Daoy (cell line): ENCODE results near the gene DOCK10. TPM values are rescaled to one million over a fixed set of nuclear protein-coding genes. Genes with fewer than 3 reads are reported as not detected.
A peak's percentile ranks its signal among the peaks of the same experiment; 100 is the strongest.

Experiments
- DNase-seq: peaks from one replicate; pipeline ENCODE4 v3.0.0-alpha.2; 2015; ENCODE audit warnings: low read depth
- total RNA-seq: library from RNA; depleted of rRNA; stranded (reverse); fragments of >200 nt; shearing (Covaris generic); gene quantifications from 2 replicates; pipeline ENCODE4 v1.2.3, GENCODE V29; 2014

DOCK10 gene
- total RNA-seq, 1 experiment from 2014 or later, result 37.2 TPM

DNA sequence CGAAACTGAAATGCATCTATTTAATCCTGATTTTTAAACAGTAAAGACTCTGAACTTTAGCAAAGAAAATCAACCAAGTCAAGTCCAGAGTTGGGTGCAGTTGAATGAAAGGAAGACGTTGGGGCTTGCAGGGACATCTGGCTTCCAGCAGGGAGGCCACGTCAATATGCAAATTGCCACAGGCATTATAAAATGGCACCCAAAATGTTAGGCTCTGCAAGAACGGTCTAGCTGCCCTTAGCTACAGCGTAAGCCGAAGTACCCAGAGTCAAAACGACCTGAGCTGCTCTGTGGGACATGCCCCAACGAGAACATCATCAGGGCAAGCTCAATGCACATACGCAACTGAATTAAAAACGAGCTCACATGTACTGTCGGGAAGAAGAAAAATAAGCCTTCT is 30.7 kb downstream of the DOCK10 start:
- DNase-seq, result no peak

DNA sequence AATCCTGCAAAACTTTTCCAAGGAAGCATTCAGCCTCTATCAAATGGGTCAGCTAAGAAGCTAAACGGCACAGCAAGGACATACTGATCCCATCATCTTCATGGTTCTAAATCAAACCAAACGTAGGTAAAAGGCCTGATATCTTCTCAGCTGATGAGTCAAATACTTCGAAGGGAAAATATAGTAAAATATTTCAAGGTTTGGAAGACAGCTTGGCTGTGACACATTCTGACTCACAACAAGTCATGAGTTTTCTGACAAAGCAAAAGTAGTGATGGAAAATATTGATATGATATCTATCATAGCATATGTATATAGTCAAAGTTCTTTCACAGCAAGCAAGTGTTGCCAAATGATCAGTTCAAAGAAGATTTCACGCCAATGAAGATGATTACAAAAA is 31.5 kb downstream of the DOCK10 start:
- DNase-seq, result peak; percentile 50

DNA sequence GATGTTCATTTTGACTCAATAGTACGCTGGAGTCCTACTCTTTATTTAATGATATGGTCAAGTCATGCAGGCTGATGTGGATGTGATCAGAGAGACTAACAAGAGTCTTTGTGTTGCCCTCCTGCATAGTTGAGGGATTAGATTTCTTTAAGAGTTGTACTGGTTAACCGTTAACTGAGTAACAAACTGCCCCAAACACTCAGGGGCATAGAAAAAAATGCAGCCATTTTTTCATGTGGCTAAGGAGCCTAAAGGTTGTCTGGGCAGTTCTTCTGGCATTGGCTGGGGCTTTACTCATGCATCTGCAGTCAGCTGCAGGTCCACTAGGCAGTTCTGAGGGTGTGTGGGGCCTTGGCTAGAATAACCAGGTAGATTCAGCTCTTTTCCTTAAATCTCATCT is 32.5 kb downstream of the DOCK10 start:
- no peak for DNase-seq

DNA sequence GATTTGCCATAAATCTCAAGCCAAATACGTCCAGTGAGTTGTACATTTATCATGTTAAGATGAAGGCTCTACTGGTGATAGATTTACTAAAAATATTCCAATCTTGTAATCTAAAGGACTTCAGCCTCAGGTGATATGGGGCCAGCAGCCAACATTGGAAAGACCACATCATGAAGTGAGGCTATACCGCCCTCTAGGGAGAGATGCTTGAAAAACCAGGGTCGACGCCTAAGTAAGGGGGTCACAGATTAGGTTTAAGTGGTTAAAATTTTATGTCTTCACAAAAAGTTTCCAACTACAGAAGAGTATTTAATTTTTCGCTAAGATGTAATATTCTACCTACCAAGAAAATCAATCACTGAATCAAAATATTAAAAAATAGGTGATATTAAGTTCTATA is 33.3 kb downstream of the DOCK10 start:
- DNase-seq, result peak; percentile 23

DNA sequence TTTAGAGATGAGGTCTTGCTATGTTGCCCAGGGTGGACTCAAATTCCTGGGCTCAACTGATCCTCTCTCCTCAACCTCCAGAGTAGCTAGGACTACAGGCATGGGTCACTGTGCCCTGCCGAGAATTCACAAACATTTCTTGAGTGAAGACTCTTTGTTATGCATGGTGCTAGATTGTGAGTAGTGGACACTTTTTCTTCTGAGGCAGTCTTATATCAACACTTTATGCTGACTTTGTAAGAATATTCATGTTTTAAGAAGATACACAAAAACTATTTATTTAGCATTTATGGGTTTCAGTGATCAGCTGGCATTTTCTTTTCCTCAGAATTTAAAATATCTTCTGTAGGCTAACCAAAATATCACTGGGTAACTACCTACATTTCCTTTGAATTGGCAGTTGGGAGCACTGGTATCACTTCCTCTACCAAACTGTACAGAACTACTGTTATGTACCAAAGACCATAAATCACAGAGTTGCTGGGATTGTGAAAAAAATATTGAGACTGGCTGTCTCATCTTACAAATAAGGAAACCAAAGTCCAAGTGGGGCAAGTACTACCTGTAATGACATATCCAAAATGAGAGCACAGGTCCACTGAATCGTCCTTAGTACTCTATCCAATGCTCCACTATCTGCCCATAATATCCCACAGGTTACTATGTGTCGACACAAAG is 34.0 kb downstream of the DOCK10 start:
- no peak for DNase-seq

DNA sequence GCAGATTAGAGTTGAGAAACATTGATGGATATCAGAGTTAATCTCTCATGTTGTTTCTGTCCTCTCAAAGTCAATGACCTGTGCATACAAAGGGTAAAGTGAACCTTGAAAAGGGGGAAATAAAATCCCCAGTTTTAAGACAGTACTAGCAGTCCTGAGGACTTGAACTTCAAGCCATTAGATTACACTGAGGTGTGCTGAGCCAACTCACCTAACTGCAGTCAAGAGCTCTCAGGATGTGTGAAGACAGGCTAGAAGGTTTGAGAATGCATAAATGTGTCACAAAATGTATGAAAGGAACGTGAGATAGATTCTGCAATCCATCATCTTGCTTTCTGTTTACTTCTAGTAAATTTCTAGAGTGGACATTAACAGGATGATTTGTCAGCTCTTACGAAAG is 35.5 kb downstream of the DOCK10 start:
- DNase-seq, result no peak

DNA sequence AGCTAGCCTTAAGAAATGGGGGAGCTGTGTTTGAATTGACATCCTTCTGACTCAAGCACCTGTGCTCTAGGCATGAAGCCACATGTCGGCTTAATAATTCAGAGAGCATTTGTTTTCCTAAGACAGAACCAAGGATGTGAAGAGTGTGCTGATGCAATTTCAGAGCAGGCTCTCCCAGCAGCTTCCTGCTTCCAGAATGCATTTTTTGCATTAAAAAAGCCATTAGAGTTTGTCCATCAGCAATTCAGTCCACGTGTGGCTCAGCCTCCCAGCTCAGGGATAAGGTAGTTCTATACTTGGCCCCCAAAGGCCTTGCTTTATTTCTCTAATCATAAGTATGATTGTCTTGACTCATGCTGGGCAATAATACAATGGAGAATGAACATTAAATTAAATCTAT is 37.7 kb downstream of the DOCK10 start:
- no peak for DNase-seq

DNA sequence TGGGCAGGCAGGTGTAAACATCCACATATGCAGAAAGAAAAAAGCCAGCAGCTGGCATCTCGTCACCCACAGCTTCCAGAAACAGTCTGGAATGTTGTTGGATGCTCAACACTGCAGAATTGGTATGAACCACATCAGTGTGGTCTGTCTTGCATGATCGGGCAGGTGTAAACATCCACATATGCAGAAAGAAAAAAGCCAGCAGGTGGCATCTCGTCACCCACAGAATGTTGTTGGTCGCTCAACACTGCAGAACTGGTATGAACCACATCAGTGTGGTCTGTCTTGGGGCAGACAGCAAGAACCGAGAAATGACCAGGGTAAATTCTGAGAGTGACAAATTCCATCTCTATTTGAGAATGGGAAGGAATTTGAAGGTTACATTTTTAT is 39.6 kb downstream of the DOCK10 start:
- DNase-seq, result no peak

DNA sequence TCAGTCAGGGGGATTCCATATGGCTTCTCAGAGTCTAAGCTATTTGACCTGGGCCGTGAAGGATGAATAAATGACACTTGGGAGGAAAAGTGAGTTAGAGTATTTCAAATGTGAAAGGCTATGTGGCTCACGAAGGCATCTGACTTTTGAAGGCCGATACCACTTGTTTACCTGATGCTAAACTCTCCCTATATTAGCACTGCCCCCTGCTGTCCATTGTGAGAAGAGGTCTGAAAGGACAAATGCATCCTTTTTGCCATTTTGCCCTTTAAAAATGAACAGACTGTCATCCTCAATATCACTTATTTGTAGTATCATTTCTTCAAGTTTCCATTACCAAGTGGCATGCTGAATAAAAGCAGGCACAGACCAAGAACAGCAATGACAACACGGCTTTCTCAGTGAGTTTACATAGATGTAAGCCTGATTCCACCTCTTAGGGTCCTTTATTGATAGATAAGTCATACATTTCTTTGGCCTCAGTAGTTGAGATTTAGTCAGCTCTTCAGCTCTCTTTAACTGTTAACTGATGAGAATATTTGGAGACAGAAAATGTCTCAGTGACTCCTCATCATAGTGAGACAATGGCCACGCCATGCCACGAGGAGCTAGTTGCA is 40.1 kb downstream of the DOCK10 start:
- DNase-seq, result peak; percentile 46

DNA sequence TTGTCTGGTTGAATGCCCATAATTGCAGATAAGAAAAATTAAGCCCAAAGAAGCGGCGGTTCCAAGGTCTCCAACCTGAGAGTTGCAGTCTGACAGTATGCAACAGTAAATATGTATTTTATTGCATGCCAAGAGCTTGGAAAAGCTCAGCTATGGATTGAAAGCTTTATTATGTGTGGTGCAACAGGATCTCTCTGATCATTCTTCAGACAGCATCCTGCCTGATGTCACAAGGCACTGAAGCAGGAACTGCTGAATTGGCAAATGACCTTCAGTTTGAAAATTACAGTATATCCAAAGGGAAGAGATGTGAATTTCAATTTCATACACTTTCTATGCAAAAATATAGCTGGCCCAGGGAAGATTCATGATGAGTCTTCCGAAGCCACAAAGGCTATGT is 42.5 kb downstream of the DOCK10 start:
- no peak for DNase-seq

DNA sequence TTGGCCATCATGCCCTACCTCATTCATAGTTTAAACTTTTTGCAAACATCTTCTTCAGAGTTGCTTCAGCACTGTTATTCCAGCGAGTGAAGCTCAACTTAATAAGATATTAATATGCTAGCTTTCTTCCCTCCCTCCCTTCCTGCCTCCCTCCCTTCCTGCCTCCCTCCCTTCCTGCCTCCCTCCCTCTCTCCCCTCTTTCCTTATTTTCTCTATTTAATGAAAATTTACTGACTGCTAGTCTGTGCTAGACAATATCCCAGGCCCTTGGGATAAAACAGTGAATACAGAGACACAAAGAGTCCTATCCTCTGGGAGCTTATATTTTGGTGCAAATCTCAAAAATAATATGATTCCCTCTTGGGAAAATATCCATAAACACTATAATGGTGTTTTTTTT is 42.9 kb downstream of the DOCK10 start:
- DNase-seq, result no peak

DNA sequence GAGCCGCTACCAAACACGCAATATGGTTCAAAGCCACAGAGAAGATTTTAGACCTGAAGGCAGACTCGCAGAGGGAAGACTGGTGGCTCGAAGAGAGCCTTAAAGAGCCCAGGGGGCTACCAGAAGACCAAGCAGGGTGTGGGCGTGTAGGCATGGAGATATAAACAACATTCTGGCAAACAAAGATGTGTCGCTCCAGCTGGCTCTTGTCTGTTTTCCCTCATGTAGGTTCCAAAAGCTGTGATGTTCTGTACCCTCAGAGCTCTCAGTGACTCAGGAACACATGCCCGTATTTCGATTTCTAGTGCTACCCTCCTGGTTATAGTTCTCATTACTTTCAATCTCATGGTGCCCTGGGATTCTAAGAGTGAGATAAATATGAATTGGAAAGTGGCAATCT is 44.5 kb downstream of the DOCK10 start:
- DNase-seq, result no peak

DNA sequence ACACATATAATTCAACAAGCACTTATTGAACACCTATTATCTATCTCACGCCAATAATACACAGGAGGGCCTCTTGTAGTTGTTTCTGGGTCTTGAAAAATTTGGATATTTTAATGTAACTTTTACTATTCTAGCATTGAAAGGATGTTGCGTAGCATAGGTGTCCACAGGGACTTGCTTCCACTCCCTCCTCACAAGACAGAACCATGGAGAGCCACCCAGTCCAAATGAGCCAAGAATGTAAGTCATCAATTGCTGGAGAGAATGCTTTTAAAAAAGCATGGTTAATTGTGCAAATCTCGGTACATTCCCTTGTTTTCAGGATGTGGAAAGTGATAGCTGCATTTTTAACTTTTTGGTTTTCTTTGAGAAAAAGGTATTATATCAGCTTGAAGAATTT is 46.8 kb downstream of the DOCK10 start:
- DNase-seq, result no peak

DNA sequence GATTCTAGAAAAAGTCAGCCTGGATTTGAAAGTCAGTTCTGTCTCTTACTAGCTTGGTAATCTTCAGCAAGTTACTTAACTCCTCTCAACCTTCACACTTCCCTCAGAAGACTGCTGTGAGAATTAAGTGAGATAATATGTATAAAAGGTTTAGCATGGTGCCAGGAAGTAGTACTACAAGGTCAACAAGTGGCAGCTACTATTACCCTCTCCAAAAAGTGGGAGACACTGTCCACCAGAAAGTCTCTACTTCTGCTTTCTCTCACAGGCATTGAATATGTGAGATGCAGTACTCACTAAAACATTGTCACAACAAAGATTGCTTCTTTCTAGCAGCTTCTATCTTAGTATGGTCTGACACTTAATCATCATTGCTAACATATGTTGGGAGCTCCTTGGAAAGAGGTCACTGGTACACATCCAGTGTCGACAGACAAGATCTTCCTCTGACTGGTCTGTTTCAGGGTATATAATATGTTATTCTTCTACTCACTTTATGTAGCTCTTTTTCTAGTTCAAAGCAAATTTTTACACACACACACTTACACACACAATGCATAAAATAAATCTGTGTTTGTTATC is 47.9 kb downstream of the DOCK10 start:
- DNase-seq, result no peak

DNA sequence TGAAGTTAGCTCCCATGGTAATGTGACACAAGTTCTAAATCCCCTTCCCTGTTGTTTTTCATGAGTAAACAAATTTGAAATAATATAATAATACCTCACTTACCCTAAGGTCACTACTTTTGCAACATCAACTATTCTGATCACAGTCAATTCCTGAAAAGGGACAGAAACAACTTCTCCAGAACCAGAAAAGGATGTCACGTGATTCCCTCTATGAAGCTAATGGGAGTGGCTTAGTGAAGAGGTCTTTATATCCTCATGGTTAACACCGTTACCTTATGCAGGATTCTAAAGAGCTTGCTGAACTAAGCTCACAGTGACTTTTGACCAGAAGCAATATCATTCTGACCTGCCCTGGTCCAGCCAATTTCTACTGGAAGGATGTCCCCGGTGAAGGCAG is 51.6 kb downstream of the DOCK10 start:
- no peak for DNase-seq

DNA sequence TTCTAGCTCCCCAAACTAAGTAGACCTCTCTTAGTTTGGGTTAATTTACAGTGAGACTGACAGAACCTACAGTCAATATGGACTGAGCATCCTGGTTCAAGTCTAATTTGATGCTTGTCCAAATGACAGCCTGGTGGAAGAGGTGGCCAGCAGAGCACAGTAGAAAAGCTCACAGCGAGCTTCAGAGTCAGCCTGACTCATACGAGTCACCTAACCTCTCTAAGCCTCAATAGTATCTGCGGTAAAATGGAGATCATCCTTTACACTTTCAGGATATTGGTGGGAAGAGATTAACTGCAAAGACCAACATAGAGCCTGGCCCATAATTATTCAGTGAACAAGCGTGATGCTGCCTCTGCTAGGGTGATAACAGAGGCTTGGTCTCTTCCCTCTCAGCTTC is 54.5 kb downstream of the DOCK10 start:
- DNase-seq, result no peak

DNA sequence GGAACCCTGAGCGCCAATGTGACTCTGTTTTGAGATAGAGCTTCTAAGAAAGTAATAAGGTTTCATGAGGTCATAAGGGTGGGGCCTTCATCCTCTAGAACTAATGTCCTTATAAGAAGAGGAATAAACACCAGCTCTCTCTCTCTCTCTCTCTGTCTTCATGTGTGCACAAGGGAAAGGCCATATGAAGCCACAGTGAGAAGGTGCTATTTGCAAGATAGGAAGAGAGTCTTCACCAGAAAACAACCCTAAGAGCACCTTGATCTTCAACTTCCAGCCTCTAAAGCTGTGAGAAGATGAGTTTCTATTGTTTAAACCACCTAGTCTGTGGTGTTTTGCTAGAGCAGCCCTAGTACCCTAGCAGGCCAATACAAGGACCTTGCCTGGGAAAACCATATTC is 55.8 kb downstream of the DOCK10 start:
- no peak for DNase-seq

DNA sequence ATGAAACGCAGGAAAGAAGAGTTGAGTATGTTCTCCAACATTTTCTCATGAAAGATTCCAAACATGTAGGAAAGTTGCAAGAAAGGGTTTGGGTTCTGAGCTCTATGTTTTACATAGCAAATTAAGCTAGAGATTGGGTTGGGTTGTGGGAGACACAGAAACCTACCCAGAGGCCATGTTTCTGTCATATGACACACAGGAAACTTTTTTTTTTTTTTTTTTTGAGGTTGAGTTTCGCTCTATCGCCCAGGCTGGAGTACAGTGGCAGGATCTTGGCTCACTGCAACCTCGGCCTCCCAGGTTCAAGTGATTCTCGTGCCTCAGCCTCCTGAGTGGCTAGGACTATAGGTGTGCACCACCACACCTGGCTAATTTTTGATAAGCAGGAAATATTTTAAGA is 57.6 kb downstream of the DOCK10 start:
- DNase-seq, result no peak

DNA sequence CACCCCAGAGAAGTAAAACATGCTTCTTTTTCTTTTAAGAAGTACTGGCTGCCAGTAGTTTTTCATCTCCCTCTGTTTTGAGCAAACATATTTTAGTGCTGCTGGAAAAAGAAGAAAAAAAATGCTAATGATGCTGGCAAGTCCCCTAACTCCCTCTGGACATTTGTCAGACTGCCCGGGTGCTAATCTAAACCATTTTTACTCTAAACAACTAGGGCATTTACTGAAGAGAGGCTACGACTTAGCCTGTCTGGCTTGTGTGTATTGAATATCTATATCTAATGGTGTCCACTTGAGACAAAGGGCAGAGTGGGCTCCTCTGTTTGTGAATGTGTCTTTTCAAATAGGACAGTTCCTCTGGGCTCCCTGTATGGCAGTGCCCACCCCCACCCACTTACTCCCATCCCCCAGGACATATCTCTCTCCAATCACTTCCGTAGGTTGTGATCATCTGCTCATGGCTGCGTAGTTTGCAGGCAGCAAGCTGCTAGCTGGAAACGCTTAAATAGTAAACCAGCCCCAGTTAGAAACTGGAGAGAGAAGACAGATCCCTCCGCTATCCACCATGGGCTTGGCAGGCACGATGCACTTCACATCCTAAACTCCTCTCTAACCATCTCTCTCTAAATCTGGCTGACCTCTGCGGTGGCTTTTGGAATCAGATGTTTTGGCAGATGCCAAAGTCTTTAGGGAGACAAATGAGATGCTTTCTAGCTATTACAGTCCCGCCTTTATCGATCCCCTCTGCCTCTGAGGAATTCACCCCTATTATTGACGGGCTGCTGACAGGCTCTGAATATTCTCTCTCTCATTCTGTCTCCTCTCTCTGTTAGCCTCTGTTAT is 58.3 kb downstream of the DOCK10 start:
- DNase-seq, result no peak

DNA sequence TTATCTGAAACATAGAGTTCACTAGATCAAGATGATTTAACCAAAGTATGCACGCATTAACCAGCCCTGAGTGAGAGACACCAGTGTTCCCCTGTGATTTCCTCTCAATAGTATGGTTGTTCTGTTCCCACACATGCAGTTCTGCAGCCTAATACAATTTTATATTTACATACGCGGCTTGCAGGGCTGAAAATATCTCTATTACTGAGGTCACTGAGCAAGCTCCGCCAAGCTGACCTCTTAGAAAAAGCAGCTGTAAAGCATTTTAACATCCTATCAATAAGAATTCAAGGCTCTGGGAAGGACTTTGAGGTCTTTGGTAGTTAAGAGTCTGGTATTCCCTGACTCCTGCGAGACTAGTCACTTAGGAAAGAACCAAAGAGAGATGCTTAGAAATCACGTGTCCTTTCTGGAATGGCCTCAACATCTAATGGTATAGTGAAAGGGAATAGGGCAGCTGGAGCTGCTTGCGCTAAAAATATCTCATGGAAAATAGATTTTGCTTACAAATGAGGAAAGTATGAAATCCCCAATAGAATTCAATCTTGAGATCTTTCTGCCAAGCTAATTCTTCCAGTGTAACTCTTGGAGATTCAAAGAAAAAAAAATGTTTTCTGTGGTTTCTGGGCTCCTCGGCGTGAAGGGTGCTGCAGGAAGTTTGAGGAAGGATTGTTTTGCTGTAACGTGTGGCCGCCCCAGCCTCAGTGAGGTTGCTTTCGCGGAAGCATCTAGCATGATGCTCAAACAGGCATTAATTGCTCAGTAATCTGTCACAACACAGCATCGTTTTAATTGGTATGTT is 59.2 kb downstream of the DOCK10 start:
- DNase-seq, result no peak

DNA sequence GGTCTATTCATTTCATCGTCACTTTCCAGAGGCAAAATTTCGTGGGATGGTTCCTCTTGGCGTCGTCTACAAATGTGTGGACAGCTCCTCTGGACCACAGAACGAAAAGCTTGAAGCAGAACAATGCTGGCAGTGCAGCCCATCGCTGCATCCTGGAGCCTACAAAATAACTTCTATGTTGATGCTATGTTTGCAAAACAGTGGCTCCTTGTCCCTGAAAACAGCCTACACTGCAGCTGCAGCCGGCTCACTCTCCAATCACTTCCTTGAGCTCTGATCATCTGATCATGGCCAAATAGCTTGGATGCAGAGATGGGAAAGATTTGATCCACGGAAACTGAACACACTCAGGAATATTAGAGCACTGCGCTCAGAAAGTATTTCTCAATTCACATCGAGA is 60.0 kb downstream of the DOCK10 start:
- DNase-seq, result no peak
